ENCODE results near the gene CYB561D2. TPM values are rescaled to one million over a fixed set of nuclear protein-coding genes. Genes with fewer than 3 reads are reported as not detected.

Gene CYB561D2
- polyA plus RNA-seq, 1 donor from 2014 or later, result 21.2 TPM

GRCh38 chr3:50314816-50315215, 35.8 kb upstream of the CYB561D2 start:
- H3K36me3 ChIP-seq (ENCODE audit: insufficient read depth, low read length), result no peaks in the 10 kb centered on the region
- H3K9me2 ChIP-seq (ENCODE audit: insufficient read depth, low read length), result no peaks in the 10 kb centered on the region
- no peaks in the 10 kb centered on the region for H4K20me1 ChIP-seq (ENCODE audit: insufficient read depth)
- no peak overlapping the region for H3K4me3 ChIP-seq (ENCODE audit: low read length)
- H3K4me2 ChIP-seq (ENCODE audit: low read length), result no peak overlapping the region
- no peaks in the 10 kb centered on the region for H3F3A ChIP-seq (ENCODE audit: insufficient read depth, low read length, poor library complexity, severe bottlenecking)
- TF ChIP-seq, protein P1, sequence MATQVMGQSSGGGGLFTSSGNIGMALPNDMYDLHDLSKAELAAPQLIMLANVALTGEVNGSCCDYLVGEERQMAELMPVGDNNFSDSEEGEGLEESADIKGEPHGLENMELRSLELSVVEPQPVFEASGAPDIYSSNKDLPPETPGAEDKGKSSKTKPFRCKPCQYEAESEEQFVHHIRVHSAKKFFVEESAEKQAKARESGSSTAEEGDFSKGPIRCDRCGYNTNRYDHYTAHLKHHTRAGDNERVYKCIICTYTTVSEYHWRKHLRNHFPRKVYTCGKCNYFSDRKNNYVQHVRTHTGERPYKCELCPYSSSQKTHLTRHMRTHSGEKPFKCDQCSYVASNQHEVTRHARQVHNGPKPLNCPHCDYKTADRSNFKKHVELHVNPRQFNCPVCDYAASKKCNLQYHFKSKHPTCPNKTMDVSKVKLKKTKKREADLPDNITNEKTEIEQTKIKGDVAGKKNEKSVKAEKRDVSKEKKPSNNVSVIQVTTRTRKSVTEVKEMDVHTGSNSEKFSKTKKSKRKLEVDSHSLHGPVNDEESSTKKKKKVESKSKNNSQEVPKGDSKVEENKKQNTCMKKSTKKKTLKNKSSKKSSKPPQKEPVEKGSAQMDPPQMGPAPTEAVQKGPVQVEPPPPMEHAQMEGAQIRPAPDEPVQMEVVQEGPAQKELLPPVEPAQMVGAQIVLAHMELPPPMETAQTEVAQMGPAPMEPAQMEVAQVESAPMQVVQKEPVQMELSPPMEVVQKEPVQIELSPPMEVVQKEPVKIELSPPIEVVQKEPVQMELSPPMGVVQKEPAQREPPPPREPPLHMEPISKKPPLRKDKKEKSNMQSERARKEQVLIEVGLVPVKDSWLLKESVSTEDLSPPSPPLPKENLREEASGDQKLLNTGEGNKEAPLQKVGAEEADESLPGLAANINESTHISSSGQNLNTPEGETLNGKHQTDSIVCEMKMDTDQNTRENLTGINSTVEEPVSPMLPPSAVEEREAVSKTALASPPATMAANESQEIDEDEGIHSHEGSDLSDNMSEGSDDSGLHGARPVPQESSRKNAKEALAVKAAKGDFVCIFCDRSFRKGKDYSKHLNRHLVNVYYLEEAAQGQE (IDR thresholded peaks at IDR 0.05; ENCODE audit: borderline replicate concordance), result no peak
- no peak for TF ChIP-seq SMC3 (conservative IDR thresholded peaks at IDR 0.05; ENCODE audit: poor library complexity)
- no peak for TF ChIP-seq EP300 (conservative IDR thresholded peaks at IDR 0.05; ENCODE audit: poor library complexity, severe bottlenecking)
- no peaks in the 10 kb centered on the region for H3K27me3 ChIP-seq (ENCODE audit: insufficient read depth, low read depth, low read length)
- H3K79me2 ChIP-seq (replicated peaks; ENCODE audit: insufficient read depth, low read length), result peaks cover 13% of the 10 kb centered on the region
- no peak overlapping the region for H3K27ac ChIP-seq (ENCODE audit: low read length)
- no peak overlapping the region for H3K9ac ChIP-seq (ENCODE audit: low read length)
- H2AFZ ChIP-seq (ENCODE audit: low read depth, low read length), result no peak overlapping the region
- H3K9me3 ChIP-seq (ENCODE audit: low read length), result no peaks in the 10 kb centered on the region

- no peak overlapping the region for H3K4me3 ChIP-seq (ENCODE audit: low read length)
- no peaks in the 10 kb centered on the region for H3K27me3 ChIP-seq (ENCODE audit: insufficient read depth, low read depth, low read length)
- H4K20me1 ChIP-seq (ENCODE audit: insufficient read depth), result no peaks in the 10 kb centered on the region
- no peak overlapping the region for H2AFZ ChIP-seq (ENCODE audit: low read depth, low read length)
- no peaks in the 10 kb centered on the region for H3K9me3 ChIP-seq (ENCODE audit: low read length)
- H3K79me2 ChIP-seq (replicated peaks; ENCODE audit: insufficient read depth, low read length), result peaks cover 23% of the 10 kb centered on the region
- no peak overlapping the region for H3K4me2 ChIP-seq (ENCODE audit: low read length)
- H3K9ac ChIP-seq (ENCODE audit: low read length), result no peak overlapping the region
- H3K27ac ChIP-seq (ENCODE audit: low read length), result no peak overlapping the region
- TF ChIP-seq SMC3 (conservative IDR thresholded peaks at IDR 0.05; ENCODE audit: poor library complexity) (no peak), CTCF (IDR thresholded peaks at IDR 0.05; ENCODE audit: poor library complexity, severe bottlenecking) (no peak), MXI1 (conservative IDR thresholded peaks at IDR 0.05; ENCODE audit: poor library complexity, severe bottlenecking) (no peak), EP300 (conservative IDR thresholded peaks at IDR 0.05; ENCODE audit: poor library complexity, severe bottlenecking) (no peak), TAF1 (IDR thresholded peaks at IDR 0.05; ENCODE audit: low read depth) (no peak), POLR2AphosphoS5 (IDR thresholded peaks at IDR 0.05) (no peak), EZH2 (IDR thresholded peaks at IDR 0.05; ENCODE audit: borderline replicate concordance, insufficient read depth, low read length, poor library complexity, severe bottlenecking) (no peak), RAD21 (conservative IDR thresholded peaks at IDR 0.05) (no peak)
- TF ChIP-seq, protein P1 (IDR thresholded peaks at IDR 0.05; ENCODE audit: borderline replicate concordance), result no peak
- H3K9me2 ChIP-seq (ENCODE audit: insufficient read depth, low read length), result no peaks in the 10 kb centered on the region
- H3K36me3 ChIP-seq (ENCODE audit: insufficient read depth, low read length), result no peaks in the 10 kb centered on the region
- H3F3A ChIP-seq (ENCODE audit: insufficient read depth, low read length, poor library complexity, severe bottlenecking), result no peaks in the 10 kb centered on the region
These were observed 33.9 kb upstream of the CYB561D2 start for GRCh38 chr3:50316657-50317242.

Measured in neural cell (in vitro differentiated cells).